NCI-H1436 treated with DMSO at 0.1 percent for 48 hours (cell line): Measurements from ENCODE around the gene TSPAN31.
"Not testable (repeated sequence)": the region's sequence is repeated elsewhere in the genome, so short reads cannot be mapped to it uniquely, and the experiment has no call there.

ENCODE experiments used
- DNase-seq: peaks from one replicate; lab custom pipeline; 2025; lab: John Stamatoyannopoulos, UW

Gene TSPAN31

DNA sequence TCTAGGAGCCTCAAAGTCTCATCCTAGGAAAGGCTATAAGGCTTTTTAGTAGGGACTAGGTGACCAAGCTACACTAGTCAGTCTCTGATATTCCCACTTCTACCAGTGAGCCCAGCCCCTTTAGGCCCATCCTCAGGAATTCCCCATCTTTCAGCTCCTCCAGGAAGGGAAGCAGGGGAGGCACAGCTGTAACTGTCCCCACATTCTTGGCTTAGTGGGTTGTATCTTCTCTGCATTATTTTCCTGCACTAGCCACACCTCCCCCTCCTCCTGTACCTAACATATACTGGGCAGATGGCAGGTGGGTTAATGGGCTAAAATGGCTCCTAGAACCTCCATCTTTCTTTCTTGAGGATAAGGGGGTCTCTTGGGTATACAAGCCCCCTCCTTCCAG is 22.5 kb downstream of the TSPAN31 start:
- no peak for DNase-seq

DNA sequence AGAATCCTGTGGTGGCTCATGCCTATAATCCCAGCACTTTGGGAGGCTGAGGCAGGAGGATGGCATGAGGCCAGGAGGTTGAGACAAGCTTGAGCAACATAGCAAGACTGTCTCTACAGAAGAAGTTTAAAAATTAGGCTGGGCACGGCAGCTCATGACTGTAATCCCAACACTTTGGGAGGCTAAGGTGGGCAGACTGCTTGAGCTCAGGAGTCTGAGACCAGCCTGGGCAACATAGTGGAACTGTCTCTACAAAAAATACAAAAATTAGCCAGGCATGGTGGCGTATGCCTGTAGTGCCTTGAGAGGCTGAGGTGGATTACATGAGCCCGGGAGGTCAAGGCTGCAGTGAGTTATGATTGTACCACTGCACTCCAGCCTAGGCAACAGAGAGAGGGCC is 23.0 kb downstream of the TSPAN31 start:
- no peak for DNase-seq

- DNase-seq, result no peak
Measured at GRCh38 chr12:57769594-57769993, 24.8 kb downstream of the TSPAN31 start.

DNA sequence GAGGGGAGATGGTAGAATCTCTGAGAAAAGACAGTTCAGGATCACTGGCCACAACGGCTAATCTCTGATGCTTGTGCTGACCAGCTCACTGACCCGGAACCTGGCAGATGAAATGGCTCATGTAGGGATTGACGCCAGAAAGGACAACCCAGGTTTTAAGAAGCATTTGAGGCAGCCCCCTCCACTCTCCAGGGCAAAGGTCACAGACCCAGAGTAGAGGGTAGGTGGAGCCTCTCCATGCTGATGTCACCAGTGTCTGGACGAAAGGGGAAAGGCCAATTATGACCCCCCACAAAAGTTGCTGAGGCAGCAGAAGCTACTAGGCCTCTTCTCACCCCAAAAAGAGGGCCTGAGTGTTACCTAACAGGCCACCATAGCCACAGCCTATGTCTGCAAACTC is 25.9 kb downstream of the TSPAN31 start:
- DNase-seq, result no peak

DNA sequence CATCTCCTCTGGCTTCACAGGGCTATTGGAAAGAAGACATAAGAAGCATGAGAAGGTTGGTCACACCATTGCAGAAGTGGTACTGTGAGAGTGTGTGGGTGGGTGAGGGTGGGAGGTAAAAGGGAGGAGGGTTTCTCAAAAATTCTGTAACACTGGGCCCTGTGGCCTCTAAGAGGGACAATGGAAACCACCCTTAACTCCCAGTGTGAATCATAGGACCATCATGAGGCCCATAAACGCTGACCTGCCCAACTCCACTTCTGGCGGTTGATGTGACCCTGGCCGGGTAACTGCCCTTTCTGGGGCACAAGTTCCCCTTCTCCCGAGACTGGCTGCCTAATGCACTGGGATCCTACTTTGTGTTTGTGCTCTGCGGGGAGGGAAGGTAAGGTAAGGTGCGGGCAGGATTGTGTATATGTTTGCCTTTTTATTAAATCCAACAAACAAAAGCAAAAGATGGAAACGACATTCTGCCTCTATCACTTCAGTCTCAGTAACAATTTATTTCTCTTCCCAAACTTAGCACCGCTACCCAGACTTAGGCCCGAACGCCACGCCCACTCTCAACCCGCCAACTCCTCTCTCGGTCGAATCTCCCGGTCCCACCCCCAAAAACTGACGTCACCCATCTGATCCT is 26.5 kb downstream of the TSPAN31 start:
- DNase-seq, result peak; percentile 9

DNA sequence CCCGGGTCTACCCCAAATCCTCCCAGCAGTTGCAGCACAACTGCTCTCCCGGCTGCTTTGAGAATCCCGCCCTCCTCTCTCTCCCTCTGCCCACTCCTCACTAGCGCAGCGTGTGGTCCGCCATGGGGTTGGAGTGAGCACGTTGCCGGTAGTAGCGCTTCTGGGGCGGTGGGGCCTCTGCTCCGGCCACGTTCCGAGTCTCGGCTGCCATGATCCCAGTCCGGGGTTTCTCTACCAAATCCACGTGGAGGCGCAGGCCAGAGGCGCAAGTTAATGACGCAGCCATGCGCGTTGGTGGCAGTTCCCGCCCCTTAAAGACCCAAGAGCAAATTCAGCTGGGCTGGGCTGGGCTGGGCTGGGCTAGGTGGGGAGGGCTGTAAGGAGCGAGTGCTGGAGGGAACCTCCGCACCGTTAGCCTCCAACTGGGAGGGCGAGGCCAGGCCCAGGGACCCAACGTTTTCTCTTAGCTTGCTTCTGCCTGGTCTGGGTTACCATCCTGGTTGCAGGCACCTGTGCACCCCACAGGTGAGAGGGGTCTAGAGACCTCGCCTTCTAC is 27.1 kb downstream of the TSPAN31 start, which contains the start of gene METTL1:
Gene METTL1, minus strand, starts transcription at position 233 of the 556 bp plus-strand sequence. Its CDS starts 22 bp downstream, at position 211.
- peak; percentile 58 for DNase-seq

DNA sequence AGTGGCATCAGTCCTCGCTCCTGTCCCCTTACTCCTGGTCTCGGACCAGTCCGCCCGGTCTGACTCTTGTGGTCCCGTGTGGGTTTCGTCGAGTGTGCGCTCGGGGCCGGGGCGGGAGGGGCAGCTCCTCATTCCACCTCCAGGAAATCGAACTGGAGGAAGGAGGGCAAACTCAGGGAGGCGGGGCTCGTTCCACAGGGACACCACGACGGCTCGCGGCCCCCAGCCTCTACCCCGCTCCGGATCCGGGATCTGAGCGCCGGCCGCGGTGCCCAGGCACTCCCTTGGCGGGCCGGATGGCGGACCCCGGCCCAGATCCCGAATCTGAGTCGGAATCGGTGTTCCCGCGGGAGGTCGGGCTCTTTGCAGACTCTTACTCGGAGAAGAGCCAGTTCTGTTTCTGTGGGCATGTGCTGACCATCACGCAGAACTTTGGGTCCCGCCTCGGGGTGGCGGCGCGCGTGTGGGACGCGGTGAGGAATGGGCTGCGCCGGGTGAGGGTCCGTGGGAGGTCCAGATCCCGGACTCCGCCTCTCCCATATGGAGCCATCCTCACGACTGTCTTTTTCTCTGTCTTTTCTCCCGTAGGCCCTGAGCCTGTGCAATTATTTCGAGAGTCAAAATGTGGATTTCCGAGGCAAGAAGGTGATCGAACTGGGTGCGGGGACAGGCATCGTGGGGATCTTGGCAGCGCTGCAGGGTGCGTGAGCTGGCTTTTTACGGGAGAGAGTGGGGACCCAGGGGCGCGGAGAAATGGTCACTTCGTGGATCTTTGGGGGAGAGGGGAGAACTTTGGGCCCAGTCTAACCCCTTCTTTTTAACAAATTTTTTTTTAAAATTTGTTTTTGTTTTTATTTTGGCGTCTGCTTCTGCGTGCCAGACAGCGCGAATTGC is 27.8 kb downstream of the TSPAN31 start, which contains the start of gene EEF1AKMT3:
Gene EEF1AKMT3, plus strand, starts transcription at position 186 of the 894 bp plus-strand sequence. Its CDS starts 111 bp downstream, at position 297.
- no peak for DNase-seq

DNA sequence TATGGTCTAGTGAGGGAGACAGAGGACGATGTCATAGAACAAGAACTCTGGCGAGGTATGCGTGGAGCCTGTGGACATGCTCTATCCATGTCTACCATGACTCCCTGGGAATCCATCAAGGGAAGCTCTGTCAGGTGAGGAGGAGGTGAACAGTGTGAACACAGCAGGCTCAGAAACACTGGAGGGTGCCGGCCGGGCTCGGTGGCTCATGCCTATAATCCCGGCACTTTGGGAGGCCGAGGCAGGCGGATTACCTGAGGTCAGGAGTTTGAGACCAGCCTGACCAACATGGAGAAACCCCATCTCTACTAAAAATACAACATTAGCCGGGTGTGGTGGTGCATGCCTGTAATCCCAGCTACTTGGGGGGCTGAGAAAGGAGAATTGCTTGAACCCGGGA is 29.8 kb downstream of the TSPAN31 start:
- not testable (repeated sequence) for DNase-seq

GRCh38 chr12:57775044-57775443 is 30.2 kb downstream of the TSPAN31 start:
- no peak for DNase-seq

GRCh38 chr12:57775563-57776246 is 30.9 kb downstream of the TSPAN31 start:
- no peak for DNase-seq

DNA sequence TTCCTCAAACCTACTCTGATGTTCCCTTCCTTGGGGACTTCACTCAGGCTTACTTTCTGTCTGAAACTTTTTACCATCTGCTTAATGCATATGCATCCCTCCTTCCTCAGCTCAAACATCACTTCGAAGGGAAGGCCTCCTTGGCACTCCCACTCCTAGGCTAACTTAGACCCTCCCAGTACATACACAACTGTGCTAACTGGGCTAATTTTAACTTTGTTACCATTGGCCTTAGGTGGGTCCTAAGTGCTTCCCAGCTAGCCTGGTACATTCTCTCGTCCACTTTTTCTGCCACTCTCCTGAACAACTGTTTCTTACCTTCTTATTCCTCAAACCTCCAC is 31.4 kb downstream of the TSPAN31 start:
- DNase-seq, result no peak

GRCh38 chr12:57777367-57777766 is 32.5 kb downstream of the TSPAN31 start:
- DNase-seq, result no peak

DNA sequence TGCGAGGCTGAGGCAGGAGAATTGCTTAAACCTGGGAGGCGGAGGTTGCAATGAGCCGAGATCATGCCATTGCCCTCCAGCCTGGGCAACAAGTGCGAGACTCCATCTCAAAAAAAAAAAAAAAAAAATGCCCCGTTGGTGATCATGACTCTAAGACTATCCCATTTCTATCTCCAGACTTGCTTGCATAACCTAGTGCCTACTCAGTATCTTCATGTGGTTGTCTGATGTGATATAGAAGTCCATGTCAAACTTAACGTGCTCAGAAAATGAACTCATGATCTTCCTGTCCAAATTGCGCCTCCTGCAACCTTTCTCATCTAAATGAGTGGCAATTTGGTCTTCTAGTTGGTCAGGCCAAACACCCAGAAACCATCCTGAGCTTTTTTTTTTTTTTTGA is 33.1 kb downstream of the TSPAN31 start:
- DNase-seq, result no peak

DNA sequence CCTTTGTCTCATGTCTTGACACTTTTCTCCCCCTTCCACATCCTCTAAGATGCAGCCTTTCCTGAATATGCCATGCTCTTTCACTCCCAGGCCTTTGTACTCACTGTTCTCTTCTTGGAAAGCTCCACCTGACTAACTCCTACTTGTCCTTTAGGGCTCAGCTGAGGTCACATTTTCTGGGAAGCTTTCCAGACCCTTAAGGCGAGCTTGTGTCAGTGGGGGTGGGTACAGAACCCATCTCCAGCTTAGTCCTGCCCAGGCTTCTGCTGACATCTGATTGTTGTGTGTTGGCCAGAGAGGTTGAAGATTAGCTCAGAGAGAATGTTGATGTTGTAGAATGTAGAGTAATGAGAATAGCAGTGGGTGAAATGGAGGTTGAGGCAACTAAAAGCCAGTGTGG is 34.9 kb downstream of the TSPAN31 start:
- DNase-seq, result no peak

GRCh38 chr12:57780284-57780897 is 35.6 kb downstream of the TSPAN31 start:
- no peak for DNase-seq

DNA sequence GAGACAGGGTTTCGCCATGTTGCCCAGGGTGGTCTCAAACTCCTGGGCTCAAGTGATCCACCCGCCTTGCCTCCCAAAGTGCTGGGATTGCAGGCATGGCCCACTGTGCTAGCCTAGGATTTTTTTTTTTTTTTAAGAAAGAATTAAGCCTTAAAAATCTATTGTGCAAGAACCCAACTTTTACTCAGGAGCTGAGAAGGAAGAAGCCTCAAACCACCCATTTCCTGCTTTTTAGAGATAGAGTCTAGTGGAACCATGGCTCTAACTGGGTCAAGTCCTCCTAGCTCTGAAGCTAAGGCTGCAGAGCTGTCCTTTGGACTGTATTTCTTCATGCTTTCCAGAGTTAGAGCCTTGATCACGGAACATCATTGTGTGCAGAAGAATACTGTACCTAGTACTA is 36.4 kb downstream of the TSPAN31 start:
- no peak for DNase-seq

DNA sequence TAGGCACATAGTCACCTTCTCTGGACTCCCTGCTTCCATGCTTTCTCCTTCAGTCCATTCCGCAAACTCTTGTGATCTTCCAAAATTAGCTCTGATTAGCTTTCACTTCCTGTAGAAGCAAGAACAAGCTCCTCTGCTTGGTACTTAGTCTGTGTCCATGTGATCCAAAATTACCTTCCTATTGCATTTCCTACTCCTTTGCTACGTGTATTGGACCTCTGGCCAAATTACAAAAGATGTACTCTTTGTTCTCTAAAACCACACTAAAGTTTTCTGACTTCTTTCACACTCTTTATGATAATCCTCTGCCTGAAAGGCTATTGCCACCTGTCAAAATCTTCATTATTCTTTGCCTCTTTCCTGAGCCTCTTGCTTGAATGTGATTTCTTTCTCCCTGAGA is 37.0 kb downstream of the TSPAN31 start:
- DNase-seq, result no peak

GRCh38 chr12:57782243-57782607 is 37.4 kb downstream of the TSPAN31 start:
- DNase-seq, result no peak

- DNase-seq, result peak; percentile 39
Measured at GRCh38 chr12:57782608-57783465, 38.0 kb downstream of the TSPAN31 start, which contains the start of gene TSFM. TSS of gene TSFM (plus strand) at chr12:57782787. CDS start at chr12:57782802, 15 bp downstream.

DNA sequence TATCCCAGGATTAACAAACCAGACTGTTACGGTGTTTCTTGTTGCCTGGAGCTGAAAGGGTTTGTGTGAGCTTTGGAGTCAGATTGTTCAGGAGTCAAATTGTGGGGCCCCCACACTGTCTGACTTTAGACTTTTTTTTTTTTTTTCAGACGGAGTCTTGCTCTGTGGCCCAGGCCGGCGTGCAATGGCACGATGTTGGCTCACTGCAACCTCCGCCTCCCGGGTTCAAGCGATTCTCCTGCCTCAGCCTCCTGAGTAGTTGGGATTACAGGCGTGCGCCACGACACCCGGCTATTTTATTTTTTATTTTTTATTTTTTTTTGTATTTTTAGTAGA is 38.6 kb downstream of the TSPAN31 start:
- no peak for DNase-seq

- no peak for DNase-seq
Measured at GRCh38 chr12:57783861-57784260, 39.0 kb downstream of the TSPAN31 start.
